MCF 10A (cell line): ENCODE results near the gene DUSP2. TPM values are rescaled to one million over a fixed set of nuclear protein-coding genes. Genes with fewer than 3 reads are reported as not detected.

Experiments used
- BruUV-seq: library from RNA; stranded (reverse); fragments of 400-500 nt; replicated peaks from 2 replicates; lab custom pipeline; 2021; lab: Mats Ljungman, UMichigan
- CTCF ChIA-PET: fragments of 300-600 bp; sonication (Branson Sonifier 250); formaldehyde crosslinking; extraction: SDS; loops from one replicate; lab custom pipeline; 2021; ENCODE audit warnings: antibody characterized with exemption, inconsistent platforms; lab: Yijun Ruan, JAX
- POLR2A ChIA-PET: fragments of 300-600, 350-650 bp; sonication (Branson Sonifier 250); formaldehyde crosslinking; extraction: SDS; loops from one replicate; lab custom pipeline; 2020; ENCODE audit warnings: antibody characterized with exemption, inconsistent platforms; lab: Yijun Ruan, JAX
- DNase-seq: peaks from one replicate; pipeline ENCODE4 v3.0.0-alpha.2; 2018; ENCODE audit not compliant: unreplicated experiment
- H3K27ac Mint-ChIP-seq: one replicate; pipeline ENCODE4 v1.8.0; 2022; ENCODE audit warnings: mild to moderate bottlenecking, low read depth, mixed read lengths; ENCODE audit not compliant: unreplicated experiment
- H3K27me3 Mint-ChIP-seq: one replicate; pipeline ENCODE4 v1.8.0; 2022; ENCODE audit warnings: mixed read lengths; ENCODE audit not compliant: insufficient read depth, unreplicated experiment
- H3K36me3 Mint-ChIP-seq: one replicate; pipeline ENCODE4 v1.8.0; 2022; ENCODE audit warnings: mild to moderate bottlenecking, moderate library complexity, mixed read lengths; ENCODE audit not compliant: insufficient read depth, unreplicated experiment
- H3K4me1 Mint-ChIP-seq: one replicate; pipeline ENCODE4 v1.8.0; 2022; ENCODE audit warnings: mixed read lengths; ENCODE audit not compliant: insufficient read depth, unreplicated experiment
- H3K4me3 Mint-ChIP-seq: one replicate; pipeline ENCODE4 v1.8.0; 2022; ENCODE audit warnings: mild to moderate bottlenecking, moderate library complexity, mixed read lengths; ENCODE audit not compliant: unreplicated experiment
- H3K9me3 Mint-ChIP-seq: one replicate; pipeline ENCODE4 v1.8.0; 2022; ENCODE audit warnings: mixed read lengths; ENCODE audit not compliant: unreplicated experiment
- intact Hi-C: fragments of 100-400 bp; cut with micrococcal nuclease; formaldehyde crosslinking; loops from 2 replicates; pipeline ENCODE4 v1.14.1; 2022
- total RNA-seq: library from RNA; stranded (reverse); gene quantifications from 2 replicates; pipeline ENCODE4 v1.2.3, GENCODE V29; 2022
- TF ChIP-seq, protein P1 (sequence below): fragments of 200-600 bp; IDR thresholded peaks from one replicate; pipeline ENCODE4 v1.8.0; 2022; ENCODE audit warnings: antibody characterized with exemption, mild to moderate bottlenecking; ENCODE audit not compliant: unreplicated experiment

The DUSP2 gene
- total RNA-seq, 1 experiment from 2014 or later: 3.3 TPM

GRCh38 chr2:96137321-96138178, 7.7 kb downstream of the DUSP2 start:
- Mint-ChIP-seq H3K4me3 (no peak overlapping the region), H3K27me3 (peaks cover 17% of the 10 kb centered on the region), H3K36me3 (no peaks in the 10 kb centered on the region), H3K4me1 (no peaks in the 10 kb centered on the region), H3K27ac (no peak overlapping the region), H3K9me3 (no peaks in the 10 kb centered on the region)
- BruUV-seq: no TSS peak
- TF ChIP-seq, protein P1, sequence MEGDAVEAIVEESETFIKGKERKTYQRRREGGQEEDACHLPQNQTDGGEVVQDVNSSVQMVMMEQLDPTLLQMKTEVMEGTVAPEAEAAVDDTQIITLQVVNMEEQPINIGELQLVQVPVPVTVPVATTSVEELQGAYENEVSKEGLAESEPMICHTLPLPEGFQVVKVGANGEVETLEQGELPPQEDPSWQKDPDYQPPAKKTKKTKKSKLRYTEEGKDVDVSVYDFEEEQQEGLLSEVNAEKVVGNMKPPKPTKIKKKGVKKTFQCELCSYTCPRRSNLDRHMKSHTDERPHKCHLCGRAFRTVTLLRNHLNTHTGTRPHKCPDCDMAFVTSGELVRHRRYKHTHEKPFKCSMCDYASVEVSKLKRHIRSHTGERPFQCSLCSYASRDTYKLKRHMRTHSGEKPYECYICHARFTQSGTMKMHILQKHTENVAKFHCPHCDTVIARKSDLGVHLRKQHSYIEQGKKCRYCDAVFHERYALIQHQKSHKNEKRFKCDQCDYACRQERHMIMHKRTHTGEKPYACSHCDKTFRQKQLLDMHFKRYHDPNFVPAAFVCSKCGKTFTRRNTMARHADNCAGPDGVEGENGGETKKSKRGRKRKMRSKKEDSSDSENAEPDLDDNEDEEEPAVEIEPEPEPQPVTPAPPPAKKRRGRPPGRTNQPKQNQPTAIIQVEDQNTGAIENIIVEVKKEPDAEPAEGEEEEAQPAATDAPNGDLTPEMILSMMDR: no peak
- no peak for DNase-seq
- ChIA-PET POLR2A (interaction anchor here (1.1 kb wide), 2 partner anchors 22 to 37 kb away, joined by 3 read pairs; no protein-coding TSS in a partner anchor), CTCF (interaction anchor here (0.6 to 1.3 kb wide), 8 partner anchors 12 to 167 kb away, joined by 3 to 7 read pairs (median 4); partner anchors contain the start of gene SNRNP200)
- intact Hi-C loops: loop anchor here (1.0 to 5.0 kb wide), 3 partner anchors 37 to 370 kb away; partner anchors contain the start of gene NEURL3

DNA sequence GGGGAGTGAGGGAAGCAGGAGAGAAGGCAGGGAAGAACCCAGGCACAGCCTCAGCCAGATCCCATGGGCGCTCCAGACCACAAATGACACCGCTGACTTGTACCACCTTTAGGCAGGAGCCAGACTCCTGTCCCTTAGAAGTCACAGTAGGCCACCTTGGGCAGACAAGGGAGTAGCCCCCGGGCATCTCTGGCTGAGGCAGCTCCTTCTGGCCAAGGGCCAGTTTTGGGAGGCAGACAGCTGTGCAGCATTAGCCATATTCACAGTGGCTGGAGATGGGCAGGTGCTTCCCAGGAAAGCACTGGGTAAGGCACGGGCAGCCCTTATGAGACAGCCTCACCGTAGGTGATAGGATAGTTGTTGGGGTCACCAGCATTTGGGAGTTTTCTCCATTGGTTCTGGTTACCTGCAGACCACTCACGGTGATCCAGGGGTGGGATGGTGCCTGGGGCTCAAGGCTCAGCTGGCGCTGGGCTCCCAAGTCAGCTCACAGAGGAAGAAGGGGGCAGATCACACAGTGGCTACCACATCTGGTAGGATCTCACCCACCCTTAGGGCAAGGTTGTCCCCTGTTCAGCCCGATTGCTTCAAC, 9.0 kb downstream of the DUSP2 start:
- no peaks in the 10 kb centered on the region for H3K4me1 Mint-ChIP-seq
- TF ChIP-seq, protein P1: no peak
- H3K27me3 Mint-ChIP-seq: peaks cover 25% of the 10 kb centered on the region
- ChIA-PET CTCF (interaction anchor here (0.5 to 1.8 kb wide), 3 partner anchors 39 to 664 kb away, joined by 3 to 6 read pairs (median 3); no protein-coding TSS in a partner anchor), POLR2A (no interaction called here)
- H3K9me3 Mint-ChIP-seq: no peaks in the 10 kb centered on the region
- H3K36me3 Mint-ChIP-seq: no peaks in the 10 kb centered on the region
- H3K4me3 Mint-ChIP-seq: no peak overlapping the region
- H3K27ac Mint-ChIP-seq: no peak overlapping the region
- DNase-seq: no peak
- intact Hi-C loops: loop anchor here (5.0 kb wide), 1 partner anchor 371 kb away; the partner anchor contains the start of gene NEURL3
- BruUV-seq: no TSS peak

GRCh38 chr2:96135621-96136020, 9.6 kb downstream of the DUSP2 start:
- Mint-ChIP-seq H3K9me3 (no peaks in the 10 kb centered on the region), H3K4me1 (no peaks in the 10 kb centered on the region), H3K4me3 (no peak overlapping the region), H3K36me3 (no peaks in the 10 kb centered on the region), H3K27ac (no peak overlapping the region), H3K27me3 (peaks cover 31% of the 10 kb centered on the region)
- TF ChIP-seq, protein P1: no peak
- no peak for DNase-seq
- CTCF ChIA-PET: interaction anchor here (0.5 to 1.8 kb wide), 3 partner anchors 19 to 665 kb away, joined by 3 to 6 read pairs (median 3); partner anchors contain the start of gene ADRA2B
- intact Hi-C loops: loop anchor here (5.0 kb wide), 1 partner anchor 372 kb away; the partner anchor contains the start of gene NEURL3
- POLR2A ChIA-PET: no interaction called here
- no TSS peak for BruUV-seq

- no peak overlapping the region for H3K4me3 Mint-ChIP-seq
- H3K36me3 Mint-ChIP-seq: no peaks in the 10 kb centered on the region
- BruUV-seq: no TSS peak
- POLR2A ChIA-PET: no interaction called here
- H3K4me1 Mint-ChIP-seq: no peaks in the 10 kb centered on the region
- TF ChIP-seq, protein P1: no peak
- no peak overlapping the region for H3K27ac Mint-ChIP-seq
- no peak for DNase-seq
- intact Hi-C loops: loop anchor here (5.0 kb wide), 1 partner anchor 372 kb away; the partner anchor contains the start of gene NEURL3
- CTCF ChIA-PET: interaction anchor here (1.2 to 1.8 kb wide), 2 partner anchors 19 to 40 kb away, joined by 3 to 6 read pairs; partner anchors contain the start of gene ADRA2B
- H3K27me3 Mint-ChIP-seq: peaks cover 36% of the 10 kb centered on the region
- no peaks in the 10 kb centered on the region for H3K9me3 Mint-ChIP-seq
Observed at GRCh38 chr2:96135171-96135570, 10.1 kb downstream of the DUSP2 start.
